Ecto neural progenitor cell (in vitro differentiated cells): ENCODE results near the gene SYNDIG1.

ENCODE experiments used
- DNase-seq: peaks from one replicate; pipeline ENCODE4 v3.0.0-alpha.2; 2018; ENCODE audit warnings: low spot score

Gene SYNDIG1

GRCh38 chr20:24694157-24694726, 224.8 kb downstream of the SYNDIG1 start:
- DNase-seq: no peak

- DNase-seq: no peak
These were observed 225.5 kb downstream of the SYNDIG1 start for GRCh38 chr20:24694727-24695528.

DNA sequence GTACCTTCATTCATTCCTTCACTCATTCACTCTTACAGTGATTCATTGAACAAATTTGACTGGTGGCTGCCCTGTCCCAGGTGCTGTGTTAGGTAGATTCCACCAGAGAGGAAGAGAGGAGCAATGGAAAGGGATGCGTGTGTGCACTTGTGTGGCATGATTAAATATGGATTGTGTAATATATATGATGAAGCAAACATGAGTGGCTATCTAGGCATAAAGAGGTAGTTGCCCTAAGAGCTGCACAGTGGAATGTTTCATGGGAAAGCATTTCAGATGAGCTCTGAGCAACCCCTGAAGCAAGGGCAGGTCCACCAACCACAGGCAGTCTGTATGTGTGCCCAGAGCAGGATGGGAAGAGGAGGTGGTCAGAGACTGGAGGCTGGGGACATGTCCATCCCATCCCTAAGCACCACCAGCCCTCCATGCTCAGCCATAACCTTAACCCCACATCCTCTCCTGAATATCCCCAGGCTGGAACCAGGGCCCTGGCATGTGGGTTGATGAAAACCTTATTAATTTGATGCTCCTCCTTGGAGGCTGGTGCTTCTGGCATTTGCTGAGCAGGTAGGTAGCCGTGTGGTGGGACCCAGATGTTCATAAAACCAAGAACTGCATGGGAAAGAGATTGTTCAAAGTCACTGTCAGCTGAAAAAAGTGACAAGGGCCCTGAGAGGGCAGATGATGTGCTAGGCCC, 226.2 kb downstream of the SYNDIG1 start:
- DNase-seq: no peak

DNA sequence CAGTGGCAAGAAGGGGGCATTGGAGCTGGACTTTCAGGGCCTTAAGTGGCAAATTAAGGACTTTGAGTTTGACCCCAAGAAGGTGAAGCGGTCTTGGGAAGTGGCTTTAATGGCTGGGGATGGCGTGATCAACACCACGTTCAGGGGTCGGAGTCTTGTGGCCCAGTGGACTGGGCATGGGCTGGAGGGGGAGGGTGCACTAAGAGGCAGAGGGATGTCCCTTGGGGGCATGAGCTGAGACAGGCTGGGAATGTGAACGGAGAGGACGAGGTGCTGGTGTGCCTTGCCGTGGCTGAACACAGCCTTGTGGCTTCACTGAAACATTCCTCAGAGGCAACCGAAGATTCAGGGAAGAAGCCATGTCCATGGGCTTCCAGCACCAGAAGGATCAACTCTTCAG, 227.0 kb downstream of the SYNDIG1 start:
- no peak for DNase-seq

GRCh38 chr20:24697411-24697810, 228.0 kb downstream of the SYNDIG1 start:
- DNase-seq: no peak

GRCh38 chr20:24698189-24698588, 228.8 kb downstream of the SYNDIG1 start:
- no peak for DNase-seq

- no peak for DNase-seq
These were observed 229.3 kb downstream of the SYNDIG1 start for GRCh38 chr20:24698706-24699206.

GRCh38 chr20:24699321-24700165, 230.1 kb downstream of the SYNDIG1 start:
- DNase-seq: no peak

DNA sequence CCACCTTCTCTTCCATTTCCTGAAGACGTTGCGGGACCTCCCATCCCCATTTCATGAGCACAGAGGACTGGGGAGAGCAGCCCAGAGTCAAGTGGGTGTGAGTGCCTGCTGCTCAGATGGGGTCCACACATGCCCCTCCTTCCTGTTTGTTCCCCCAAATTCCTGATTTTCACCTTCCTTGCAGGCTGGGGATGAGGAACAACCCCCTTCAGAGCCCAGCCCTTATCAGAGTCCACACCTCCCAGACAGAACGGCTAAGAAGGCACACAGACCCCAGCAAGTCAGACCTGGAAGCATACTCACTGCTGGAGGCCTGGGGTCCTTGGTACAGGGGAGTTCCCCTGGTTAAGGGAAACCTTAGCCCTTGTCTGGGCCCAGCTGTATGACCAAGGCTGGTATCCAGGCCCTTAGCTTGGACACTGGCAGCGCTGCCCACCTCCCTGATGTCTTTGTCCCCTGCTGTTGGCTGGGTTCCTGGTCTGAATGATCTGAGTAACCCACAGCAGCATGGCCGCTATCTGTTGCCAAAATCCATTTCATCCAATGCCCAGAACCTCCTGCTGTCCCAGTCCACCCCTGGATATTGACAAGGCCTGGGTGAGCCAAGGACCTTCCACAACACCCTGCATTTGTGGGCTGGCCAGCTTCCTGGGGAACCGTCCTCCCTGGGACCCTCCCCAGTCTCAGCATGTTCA, 230.9 kb downstream of the SYNDIG1 start:
- no peak for DNase-seq

DNA sequence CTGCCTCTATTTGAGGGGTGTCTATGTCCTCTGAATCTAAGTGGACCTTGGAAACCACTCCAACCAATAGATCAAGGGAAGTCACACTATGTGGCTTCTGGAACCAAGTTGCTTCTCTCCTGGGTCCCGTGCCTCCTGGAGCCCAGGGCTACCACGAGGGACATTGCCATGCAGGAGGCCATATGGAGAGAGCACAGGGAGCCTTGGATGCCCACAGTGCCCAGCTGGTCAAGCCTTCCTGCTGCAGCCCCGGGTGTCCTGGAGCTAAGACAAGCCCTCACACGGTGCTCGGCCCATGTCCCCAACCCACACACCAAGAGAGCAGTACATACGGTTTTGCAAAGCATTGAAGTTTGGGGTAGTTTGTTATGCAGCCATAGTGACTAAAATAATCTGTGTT, 231.6 kb downstream of the SYNDIG1 start:
- DNase-seq: no peak

GRCh38 chr20:24701668-24702067, 232.2 kb downstream of the SYNDIG1 start:
- DNase-seq: no peak

- no peak for DNase-seq
These were observed 233.3 kb downstream of the SYNDIG1 start for GRCh38 chr20:24702501-24703283.

- DNase-seq: no peak
These were observed 233.8 kb downstream of the SYNDIG1 start for GRCh38 chr20:24703284-24703610.

DNA sequence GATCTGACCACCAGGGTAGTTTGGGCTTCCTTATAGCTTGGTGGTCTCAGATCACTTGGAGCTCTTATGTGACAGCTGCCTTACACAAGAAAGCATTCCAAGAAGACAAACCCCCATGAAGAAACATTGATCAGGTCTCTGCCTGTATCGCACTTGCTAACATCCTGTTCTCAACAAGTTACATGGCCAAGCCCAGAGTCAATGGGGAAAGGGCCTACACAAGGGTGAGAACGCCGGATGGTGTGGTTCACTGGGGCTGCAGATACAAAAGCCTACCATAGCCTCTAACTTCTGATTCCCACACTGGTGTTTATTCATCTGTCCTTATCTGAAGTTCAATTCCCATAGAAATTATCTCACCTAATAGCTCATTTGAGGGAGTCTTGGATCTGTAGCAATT, 235.5 kb downstream of the SYNDIG1 start:
- DNase-seq: no peak

- DNase-seq: no peak
These were observed 236.1 kb downstream of the SYNDIG1 start for GRCh38 chr20:24705486-24705885.

GRCh38 chr20:24708411-24709295, 239.2 kb downstream of the SYNDIG1 start:
- peak; percentile 45 for DNase-seq
